Chondrocyte (in vitro differentiated cells): ENCODE measurements around the gene NADSYN1. TPM values are rescaled to one million over a fixed set of nuclear protein-coding genes. Genes with fewer than 3 reads are reported as not detected.
A peak's percentile ranks its signal among the peaks of the same experiment; 100 is the strongest.

Experiments
- DNase-seq: peaks from one replicate; pipeline ENCODE4 v3.0.0; 2021; ENCODE audit warnings: mixed read lengths, low spot score
- H3K27ac Mint-ChIP-seq: one replicate; pipeline ENCODE4 v1.8.0; 2021; ENCODE audit warnings: mild to moderate bottlenecking, moderate library complexity, mixed read lengths; ENCODE audit not compliant: unreplicated experiment
- H3K27me3 Mint-ChIP-seq: 2 replicates; pipeline ENCODE4 v1.8.0; 2021; ENCODE audit warnings: low read depth, mixed read lengths
- H3K36me3 Mint-ChIP-seq: 2 replicates; pipeline ENCODE4 v1.8.0; 2021; ENCODE audit warnings: low read depth, mixed read lengths
- H3K4me1 Mint-ChIP-seq: 2 replicates; pipeline ENCODE4 v1.8.0; 2021; ENCODE audit warnings: low read depth, mild to moderate bottlenecking, mixed read lengths
- H3K4me3 Mint-ChIP-seq: one replicate; pipeline ENCODE4 v1.8.0; 2021; ENCODE audit warnings: mild to moderate bottlenecking, moderate library complexity, mixed read lengths; ENCODE audit not compliant: unreplicated experiment
- H3K9me3 Mint-ChIP-seq: 2 replicates; pipeline ENCODE4 v1.8.0; 2021; ENCODE audit warnings: low read depth, mixed read lengths
- total RNA-seq: library from RNA; stranded (reverse); gene quantifications from 3 replicates; pipeline ENCODE4 v1.2.1, GENCODE V29; 2021
- TF ChIP-seq, protein P1 (sequence below): fragments of 200-600 bp; sonication (generic); IDR thresholded peaks from 2 replicates; pipeline ENCODE4 v1.5.0; 2021; ENCODE audit warnings: antibody characterized with exemption, mild to moderate bottlenecking, moderate library complexity

The NADSYN1 gene
- total RNA-seq, 1 donor from 2014 or later, result 38.8 TPM

DNA sequence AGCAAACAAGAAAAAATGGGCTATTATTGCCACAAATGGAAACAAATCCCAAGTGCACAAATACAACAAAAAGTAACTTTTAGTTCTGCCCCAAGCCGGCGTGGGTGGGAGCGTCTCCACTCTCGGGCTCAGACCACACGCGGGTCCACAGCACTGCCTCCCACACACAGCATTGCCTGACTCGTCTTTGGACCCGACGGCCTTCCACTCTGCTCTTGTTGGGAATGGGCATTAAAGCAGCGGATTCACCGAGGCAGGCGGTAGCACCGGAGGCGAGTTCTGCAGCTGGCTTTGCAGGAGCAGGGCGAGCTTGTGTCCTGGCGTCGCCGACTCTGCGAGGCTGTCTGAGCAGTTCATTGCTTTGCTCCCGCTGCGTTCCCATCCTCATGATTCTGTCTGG lies 23.0 kb downstream of the NADSYN1 start:
- TF ChIP-seq, protein P1, sequence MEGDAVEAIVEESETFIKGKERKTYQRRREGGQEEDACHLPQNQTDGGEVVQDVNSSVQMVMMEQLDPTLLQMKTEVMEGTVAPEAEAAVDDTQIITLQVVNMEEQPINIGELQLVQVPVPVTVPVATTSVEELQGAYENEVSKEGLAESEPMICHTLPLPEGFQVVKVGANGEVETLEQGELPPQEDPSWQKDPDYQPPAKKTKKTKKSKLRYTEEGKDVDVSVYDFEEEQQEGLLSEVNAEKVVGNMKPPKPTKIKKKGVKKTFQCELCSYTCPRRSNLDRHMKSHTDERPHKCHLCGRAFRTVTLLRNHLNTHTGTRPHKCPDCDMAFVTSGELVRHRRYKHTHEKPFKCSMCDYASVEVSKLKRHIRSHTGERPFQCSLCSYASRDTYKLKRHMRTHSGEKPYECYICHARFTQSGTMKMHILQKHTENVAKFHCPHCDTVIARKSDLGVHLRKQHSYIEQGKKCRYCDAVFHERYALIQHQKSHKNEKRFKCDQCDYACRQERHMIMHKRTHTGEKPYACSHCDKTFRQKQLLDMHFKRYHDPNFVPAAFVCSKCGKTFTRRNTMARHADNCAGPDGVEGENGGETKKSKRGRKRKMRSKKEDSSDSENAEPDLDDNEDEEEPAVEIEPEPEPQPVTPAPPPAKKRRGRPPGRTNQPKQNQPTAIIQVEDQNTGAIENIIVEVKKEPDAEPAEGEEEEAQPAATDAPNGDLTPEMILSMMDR, result no peak
- H3K4me3 Mint-ChIP-seq, result no peak overlapping the region
- DNase-seq, result no peak
- H3K9me3 Mint-ChIP-seq, result no peaks in the 10 kb centered on the region
- H3K36me3 Mint-ChIP-seq, result peaks cover 31% of the 10 kb centered on the region
- no peaks in the 10 kb centered on the region for H3K27me3 Mint-ChIP-seq
- H3K4me1 Mint-ChIP-seq, result no peaks in the 10 kb centered on the region
- no peak overlapping the region for H3K27ac Mint-ChIP-seq

DNA sequence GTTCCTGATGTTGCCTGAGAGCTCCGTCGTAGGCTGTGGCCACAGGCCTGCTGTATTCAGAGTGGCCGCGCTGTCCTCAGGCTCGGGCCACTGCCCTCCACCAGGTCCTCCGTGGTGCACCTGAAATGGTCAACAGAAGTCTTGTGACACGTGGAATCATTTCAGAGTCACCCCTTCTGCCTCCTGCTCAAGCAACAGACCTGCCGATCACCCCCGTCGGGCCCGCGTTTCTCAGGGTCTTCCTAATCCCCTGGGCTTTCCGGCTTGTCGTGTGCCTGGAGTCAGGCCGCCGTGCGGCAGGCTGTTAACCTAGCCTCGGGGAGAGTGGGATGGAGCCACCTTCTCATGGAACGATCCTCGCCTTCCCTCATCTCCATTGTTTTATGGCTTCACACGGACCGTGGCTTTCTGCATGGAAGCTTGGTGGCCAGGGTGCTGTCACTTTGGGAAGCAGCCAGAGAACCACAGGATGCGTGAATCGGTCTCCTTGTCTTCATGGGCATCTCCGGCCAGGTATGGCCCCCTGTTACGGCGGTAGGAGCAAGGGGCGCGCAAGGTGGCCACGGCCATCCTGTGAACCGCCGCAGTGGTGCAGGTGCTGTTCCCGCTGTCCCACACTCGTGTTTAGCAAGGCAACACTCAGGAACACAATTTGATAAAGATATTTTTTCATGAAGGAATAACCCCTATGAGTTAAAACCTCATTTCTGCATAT lies 24.1 kb downstream of the NADSYN1 start:
- Mint-ChIP-seq H3K9me3 (no peaks in the 10 kb centered on the region), H3K4me3 (no peak overlapping the region), H3K27ac (no peak overlapping the region), H3K36me3 (peaks cover 33% of the 10 kb centered on the region), H3K4me1 (no peaks in the 10 kb centered on the region), H3K27me3 (no peaks in the 10 kb centered on the region)
- TF ChIP-seq, protein P1, result no peak
- DNase-seq, result peak; percentile 51

DNA sequence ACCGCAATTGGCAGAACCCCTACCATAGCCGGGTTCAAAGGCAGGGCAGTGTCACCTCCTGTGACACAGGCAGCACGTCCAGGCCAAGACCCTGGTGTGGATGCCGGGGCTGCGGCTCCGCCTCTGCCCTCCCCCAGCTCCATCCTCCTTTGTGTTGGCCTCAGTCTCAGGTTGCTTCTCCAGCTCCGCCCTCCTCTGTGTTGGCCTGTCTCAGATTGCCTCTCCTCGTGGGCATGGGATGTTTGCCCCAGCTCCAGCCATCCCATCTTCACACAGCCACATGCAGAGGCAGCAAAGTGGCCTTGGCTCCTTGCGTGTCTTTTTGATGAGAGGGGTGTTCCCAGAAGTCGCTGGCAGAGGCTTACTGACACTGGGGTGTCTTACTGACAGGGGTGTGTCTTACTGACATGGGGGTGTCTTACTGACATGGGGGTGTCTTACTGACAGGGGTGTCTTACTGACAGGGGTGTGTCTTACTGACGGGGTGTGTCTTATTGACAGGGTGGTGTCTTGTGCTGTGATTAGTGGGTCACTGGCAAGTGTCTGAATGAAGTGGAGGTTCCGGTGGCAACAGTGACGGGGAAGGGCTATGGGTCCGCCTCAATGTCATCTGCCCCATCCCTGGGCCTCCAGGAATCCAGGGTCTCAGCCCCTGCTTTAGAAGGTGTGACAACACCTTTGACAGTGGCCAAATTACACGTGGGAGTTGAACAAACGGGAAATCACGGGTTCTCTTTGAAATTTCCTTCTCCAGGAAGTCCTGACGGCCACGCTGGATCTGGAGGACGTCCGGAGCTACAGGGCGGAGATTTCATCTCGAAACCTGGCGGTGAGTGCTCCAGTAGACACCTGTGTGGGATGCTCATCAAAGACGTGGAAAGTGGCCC lies 24.9 kb downstream of the NADSYN1 start:
- Mint-ChIP-seq H3K36me3 (peaks cover 33% of the 10 kb centered on the region), H3K27me3 (no peaks in the 10 kb centered on the region), H3K27ac (no peak overlapping the region), H3K4me1 (no peaks in the 10 kb centered on the region), H3K4me3 (no peak overlapping the region), H3K9me3 (no peaks in the 10 kb centered on the region)
- TF ChIP-seq, protein P1, result no peak
- peak; percentile 47 for DNase-seq

DNA sequence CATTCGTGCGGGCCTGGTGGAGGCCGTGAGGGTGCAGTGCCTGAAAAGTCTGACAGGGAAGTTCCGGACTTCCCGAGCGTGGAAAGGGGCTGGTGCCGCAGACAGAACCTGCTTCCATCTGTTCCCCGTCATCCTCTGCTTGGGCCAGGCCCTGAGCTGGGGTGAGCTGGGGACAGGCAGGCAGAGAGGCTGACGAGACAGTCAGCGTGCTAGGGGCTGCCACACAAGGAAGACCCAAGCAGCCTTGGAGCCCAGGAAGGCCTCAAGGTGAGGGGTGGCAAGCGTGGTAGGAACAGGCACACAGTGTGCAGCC lies 25.5 kb downstream of the NADSYN1 start:
- no peaks in the 10 kb centered on the region for H3K9me3 Mint-ChIP-seq
- peaks cover 34% of the 10 kb centered on the region for H3K36me3 Mint-ChIP-seq
- DNase-seq, result no peak
- no peak overlapping the region for H3K27ac Mint-ChIP-seq
- H3K4me3 Mint-ChIP-seq, result no peak overlapping the region
- TF ChIP-seq, protein P1, result no peak
- no peaks in the 10 kb centered on the region for H3K27me3 Mint-ChIP-seq
- H3K4me1 Mint-ChIP-seq, result no peaks in the 10 kb centered on the region

- H3K27me3 Mint-ChIP-seq, result no peaks in the 10 kb centered on the region
- H3K27ac Mint-ChIP-seq, result no peak overlapping the region
- no peak overlapping the region for H3K4me3 Mint-ChIP-seq
- no peaks in the 10 kb centered on the region for H3K9me3 Mint-ChIP-seq
- TF ChIP-seq, protein P1, result no peak
- peak; percentile 69 for DNase-seq
- H3K36me3 Mint-ChIP-seq, result peaks cover 55% of the 10 kb centered on the region
- H3K4me1 Mint-ChIP-seq, result no peaks in the 10 kb centered on the region
Measured at GRCh38 chr11:71481101-71481960, 28.3 kb downstream of the NADSYN1 start.
